ENCODE data around the gene KMO. TPM values are rescaled to one million over a fixed set of nuclear protein-coding genes. Genes with fewer than 3 reads are reported as not detected.

Gene KMO
- total and polyA plus RNA-seq, 2 experiments from 2014 or later, result not detected

- no peak for DNase-seq
- Histone ChIP-seq H4K20me1 (ENCODE audit: insufficient read depth) (no peaks in the 10 kb centered on the region), H3K4me1 (ENCODE audit: insufficient read depth) (peaks cover 32% of the 10 kb centered on the region), H3K9me3 (ENCODE audit: low read depth) (no peaks in the 10 kb centered on the region), H3K9ac (no peak overlapping the region), H3K79me2 (ENCODE audit: insufficient read depth) (peaks cover 28% of the 10 kb centered on the region), H2AFZ (peak overlapping the region; percentile 88), H3K4me3 (peak overlapping the region; percentile 84; the same call in 1 of the 2 replicates), H3K36me3 (ENCODE audit: low read depth) (no peaks in the 10 kb centered on the region), H3K4me2 (ENCODE audit: unreplicated experiment) (no peak overlapping the region), H3K9me2 (ENCODE audit: insufficient read depth) (no peaks in the 10 kb centered on the region), H3K27me3 (replicated peaks; ENCODE audit: insufficient read depth) (no peaks in the 10 kb centered on the region), H3K27ac (no peak overlapping the region), H3F3A (ENCODE audit: insufficient read depth) (peaks cover 12% of the 10 kb centered on the region)
- in situ Hi-C loops (cut with MboI), result no loop called here
- 91 to 93% methylated on average over 9 of the region's 9 CpGs for WGBS, 2 experiments (ENCODE audit: low coverage in 1 of 2, low lambda C conversion rate in 2 of 2, missing lambda C conversion rate in 2 of 2)
- TF ChIP-seq EZH2phosphoT487 (IDR thresholded peaks at IDR 0.05; ENCODE audit: insufficient read depth, low read depth) (no peak), EZH2 (IDR thresholded peaks at IDR 0.05; ENCODE audit: insufficient read depth, poor library complexity, severe bottlenecking) (no peak)
Measured at GRCh38 chr1:241640867-241641622, 108.9 kb downstream of the KMO start.

GRCh38 chr1:241641773-241642592, 109.8 kb downstream of the KMO start:
- no peak for TF ChIP-seq EZH2phosphoT487 (IDR thresholded peaks at IDR 0.05; ENCODE audit: insufficient read depth, low read depth)
- TF ChIP-seq EZH2 (IDR thresholded peaks at IDR 0.05; ENCODE audit: insufficient read depth, poor library complexity, severe bottlenecking), result no peak
- no peak overlapping the region for H3K4me2 ChIP-seq (ENCODE audit: unreplicated experiment)
- in situ Hi-C loops (cut with MboI), result no loop called here
- H3K9me2 ChIP-seq (ENCODE audit: insufficient read depth), result no peaks in the 10 kb centered on the region
- H3K4me3 ChIP-seq, result no peak overlapping the region
- H3K79me2 ChIP-seq (ENCODE audit: insufficient read depth), result peaks cover 18% of the 10 kb centered on the region
- no peaks in the 10 kb centered on the region for H3K27me3 ChIP-seq (replicated peaks; ENCODE audit: insufficient read depth)
- H3K36me3 ChIP-seq (ENCODE audit: low read depth), result no peaks in the 10 kb centered on the region
- peaks cover 29% of the 10 kb centered on the region for H3K4me1 ChIP-seq (ENCODE audit: insufficient read depth)
- H3F3A ChIP-seq (ENCODE audit: insufficient read depth), result peaks cover 12% of the 10 kb centered on the region
- no peaks in the 10 kb centered on the region for H4K20me1 ChIP-seq (ENCODE audit: insufficient read depth)
- H3K27ac ChIP-seq, result no peak overlapping the region
- H3K9ac ChIP-seq, result no peak overlapping the region
- 68 to 69% methylated on average over 12 of the region's 12 CpGs for WGBS, 2 experiments (ENCODE audit: low coverage in 1 of 2, low lambda C conversion rate in 2 of 2, missing lambda C conversion rate in 2 of 2)
- H2AFZ ChIP-seq, result no peak overlapping the region
- no peaks in the 10 kb centered on the region for H3K9me3 ChIP-seq (ENCODE audit: low read depth)
- DNase-seq, result peak; percentile 48

DNA sequence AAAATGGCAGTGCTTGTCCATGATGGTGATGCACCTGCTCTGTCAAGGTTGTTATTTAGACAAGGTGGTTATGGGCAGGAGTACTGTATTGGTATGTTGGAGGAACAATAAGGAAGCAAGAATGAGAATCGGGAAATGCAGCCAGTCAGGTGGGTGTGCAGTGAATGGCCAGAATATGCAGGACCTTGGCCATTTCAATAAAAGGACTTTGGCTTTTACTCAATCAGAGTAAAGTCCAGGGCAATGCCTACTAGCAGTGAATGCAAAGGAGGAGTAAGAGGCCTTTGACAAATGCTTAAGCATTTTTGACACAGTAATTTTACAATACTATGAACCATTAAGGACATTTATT, 110.4 kb downstream of the KMO start:
- Histone ChIP-seq H3K27me3 (replicated peaks; ENCODE audit: insufficient read depth) (no peaks in the 10 kb centered on the region), H3K9me3 (ENCODE audit: low read depth) (no peaks in the 10 kb centered on the region), H3K4me1 (ENCODE audit: insufficient read depth) (peaks cover 23% of the 10 kb centered on the region), H4K20me1 (ENCODE audit: insufficient read depth) (no peaks in the 10 kb centered on the region), H3K4me3 (no peak overlapping the region), H3K27ac (no peak overlapping the region), H3F3A (ENCODE audit: insufficient read depth) (peaks cover 12% of the 10 kb centered on the region), H3K79me2 (ENCODE audit: insufficient read depth) (peaks cover 14% of the 10 kb centered on the region), H3K9me2 (ENCODE audit: insufficient read depth) (no peaks in the 10 kb centered on the region), H3K4me2 (ENCODE audit: unreplicated experiment) (no peak overlapping the region), H2AFZ (no peak overlapping the region), H3K36me3 (ENCODE audit: low read depth) (no peaks in the 10 kb centered on the region), H3K9ac (no peak overlapping the region)
- TF ChIP-seq EZH2 (IDR thresholded peaks at IDR 0.05; ENCODE audit: insufficient read depth, poor library complexity, severe bottlenecking) (no peak), EZH2phosphoT487 (IDR thresholded peaks at IDR 0.05; ENCODE audit: insufficient read depth, low read depth) (no peak)
- WGBS, 2 experiments (ENCODE audit: low coverage in 1 of 2, low lambda C conversion rate in 2 of 2, missing lambda C conversion rate in 2 of 2), result 91 to 100% methylated on average over 1 of the region's 1 CpG
- in situ Hi-C loops (cut with MboI), result no loop called here
- no peak for DNase-seq

- peaks cover 2% of the 10 kb centered on the region for H3K79me2 ChIP-seq (ENCODE audit: insufficient read depth)
- peaks cover 7% of the 10 kb centered on the region for H3K4me1 ChIP-seq (ENCODE audit: insufficient read depth)
- TF ChIP-seq EZH2 (IDR thresholded peaks at IDR 0.05; ENCODE audit: insufficient read depth, poor library complexity, severe bottlenecking), result no peak
- TF ChIP-seq EZH2phosphoT487 (IDR thresholded peaks at IDR 0.05; ENCODE audit: insufficient read depth, low read depth), result no peak
- H2AFZ ChIP-seq, result no peak overlapping the region
- H3K4me3 ChIP-seq, result no peak overlapping the region
- H3K4me2 ChIP-seq (ENCODE audit: unreplicated experiment), result no peak overlapping the region
- no peaks in the 10 kb centered on the region for H4K20me1 ChIP-seq (ENCODE audit: insufficient read depth)
- H3F3A ChIP-seq (ENCODE audit: insufficient read depth), result peaks cover 12% of the 10 kb centered on the region
- no peaks in the 10 kb centered on the region for H3K27me3 ChIP-seq (replicated peaks; ENCODE audit: insufficient read depth)
- 96% methylated on average over 2 of the region's 2 CpGs for WGBS, 2 experiments (ENCODE audit: low coverage in 1 of 2, low lambda C conversion rate in 2 of 2, missing lambda C conversion rate in 2 of 2)
- no peaks in the 10 kb centered on the region for H3K9me2 ChIP-seq (ENCODE audit: insufficient read depth)
- H3K36me3 ChIP-seq (ENCODE audit: low read depth), result no peaks in the 10 kb centered on the region
- in situ Hi-C loops (cut with MboI), result no loop called here
- H3K27ac ChIP-seq, result no peak overlapping the region
- H3K9ac ChIP-seq, result no peak overlapping the region
- DNase-seq, result no peak
- H3K9me3 ChIP-seq (ENCODE audit: low read depth), result no peaks in the 10 kb centered on the region
Measured at GRCh38 chr1:241644259-241644658, 112.1 kb downstream of the KMO start.
